ENCODE results near the gene TMCO6. TPM values are rescaled to one million over a fixed set of nuclear protein-coding genes. Genes with fewer than 3 reads are reported as not detected.

TMCO6 gene
- total and polyA plus RNA-seq, 9 of the 15 experiments (the other 6 are each of a cell fraction or from before 2014, with no cell fraction given): 3.4 to 46.4 (median 16.7) TPM

- TF ChIP-seq ZNF407 (IDR thresholded peaks at IDR 0.05; ENCODE audit: low read depth): no peak
- no peak for TF ChIP-seq U2AF1 (optimal IDR thresholded peaks at IDR 0.05; ENCODE audit: low read depth, low read length)
- no peak for TF ChIP-seq HNRNPL (IDR thresholded peaks at IDR 0.05; ENCODE audit: low read depth, low read length)
- no peak for TF ChIP-seq ZNF512 (tag; IDR thresholded peaks at IDR 0.05)
- peak; percentile 83 for TF ChIP-seq JUND (IDR thresholded peaks at IDR 0.05; ENCODE audit: borderline replicate concordance, low read depth, low read length)
- TF ChIP-seq JUND (tag; IDR thresholded peaks at IDR 0.05; ENCODE audit: borderline replicate concordance, low read depth, low read length): peak; percentile 65; the same call in 1 of the 3 replicates
- TF ChIP-seq NONO (IDR thresholded peaks at IDR 0.05; ENCODE audit: low read depth in 2 of 2, low read length in 1 of 2): no peak
- TF ChIP-seq DNMT1 (IDR thresholded peaks at IDR 0.05): no peak
- no peak for TF ChIP-seq NCOA2 (IDR thresholded peaks at IDR 0.05; ENCODE audit: partially characterized antibody in 2 of 2)
- TF ChIP-seq C11orf30 (IDR thresholded peaks at IDR 0.05; ENCODE audit: low read depth): 0 out of 2 replicates have a peak, but pooled peaks have one; percentile 20
- no peak for TF ChIP-seq ZNF764 (CRISPR knock-in tag; IDR thresholded peaks at IDR 0.05; ENCODE audit: low read depth)
- peak; percentile 74 for TF ChIP-seq SAP30 (IDR thresholded peaks at IDR 0.05; ENCODE audit: borderline replicate concordance, insufficient read depth, low read depth, low read length, poor library complexity, severe bottlenecking)
- TF ChIP-seq POLR2A (conservative IDR thresholded peaks at IDR 0.05): peak; percentile 83
- no peak for TF ChIP-seq HOMEZ (CRISPR knock-in tag; IDR thresholded peaks at IDR 0.05)
- no peak for TF ChIP-seq SIRT6 (IDR thresholded peaks at IDR 0.05; ENCODE audit: low read depth, low read length)
These were observed at the start of gene TMCO6 (continued) for GRCh38 chr5:140639148-140639981.

Data from K562 (cell line).